GM12801 (cell line): Measurements from ENCODE around the gene TBCK.

Experiments used
- CTCF ChIP-seq: IDR thresholded peaks from one replicate; pipeline ENCODE4 v1.5.1; 2011; ENCODE audit warnings: control low read depth; ENCODE audit not compliant: insufficient read length; ENCODE audit errors: extremely low read depth

Gene TBCK

GRCh38 chr4:106246441-106246840, 69.6 kb downstream of the TBCK start:
- no peak for TF ChIP-seq CTCF

GRCh38 chr4:106245176-106245575, 70.8 kb downstream of the TBCK start:
- no peak for TF ChIP-seq CTCF

GRCh38 chr4:106240699-106241098, 75.3 kb downstream of the TBCK start:
- TF ChIP-seq CTCF: no peak

- TF ChIP-seq CTCF: no peak
Observed at GRCh38 chr4:106238820-106239420, 77.1 kb downstream of the TBCK start.

GRCh38 chr4:106231931-106232330, 84.1 kb downstream of the TBCK start:
- TF ChIP-seq CTCF: no peak

GRCh38 chr4:106222548-106222947, 93.5 kb downstream of the TBCK start:
- no peak for TF ChIP-seq CTCF

- no peak for TF ChIP-seq CTCF
Observed at GRCh38 chr4:106210021-106210420, 106.0 kb downstream of the TBCK start.
